H1 (cell line): ENCODE data around the gene CFAP221. TPM values are rescaled to one million over a fixed set of nuclear protein-coding genes. Genes with fewer than 3 reads are reported as not detected.

ENCODE experiments used
- CTCF ChIA-PET: fragments of 300-600 bp; sonication (Branson Sonifier 250); formaldehyde crosslinking; loops from one replicate; lab custom pipeline; 2021; ENCODE audit not compliant: partially characterized antibody; lab: Charles Lee
- POLR2A ChIA-PET: fragments of 300-600 bp; sonication (Branson Sonifier 250); formaldehyde crosslinking; loops from one replicate; lab custom pipeline; 2021; ENCODE audit warnings: inconsistent platforms; ENCODE audit not compliant: partially characterized antibody; lab: Charles Lee
- DNase-seq, 2 experiments: peaks; one replicate each; pipeline versions ENCODE4 v3.0.0 to v3.0.0-alpha.2; 2010 to 2022; ENCODE audit warnings: low spot score in 2 of 2, low read depth in 1 of 2, mixed read lengths in 1 of 2
- FAIRE-seq: peaks from 2 replicates; lab custom pipeline; 2011; peaks lifted over from hg19 to GRCh38; lab: Jason Lieb, UNC
- H2AFZ ChIP-seq: 2 replicates; pipeline ENCODE4 v1.8.1; 2012; ENCODE audit warnings: low read length, inconsistent platforms
- H2AK5ac ChIP-seq: 2 replicates; pipeline ENCODE4 v1.6.1; 2013; ENCODE audit warnings: low read depth, low read length
- H2BK120ac ChIP-seq: replicated peaks from 2 replicates; pipeline ENCODE3; 2013; ENCODE audit warnings: low read depth, low read length, inconsistent platforms
- H2BK12ac ChIP-seq: 2 replicates; pipeline ENCODE4 v1.6.1; 2013; ENCODE audit warnings: low read depth, low read length
- H2BK15ac ChIP-seq: 2 replicates; pipeline ENCODE4 v1.6.1; 2013; ENCODE audit warnings: low read length
- H2BK20ac ChIP-seq: 2 replicates; pipeline ENCODE4 v1.6.1; 2013; ENCODE audit warnings: low read length
- H2BK5ac ChIP-seq: 2 replicates; pipeline ENCODE4 v1.6.1; 2013; ENCODE audit warnings: low read depth, low read length
- H3K14ac ChIP-seq: 2 replicates; pipeline ENCODE4 v1.6.1; 2013; ENCODE audit warnings: inconsistent platforms; ENCODE audit not compliant: insufficient read length
- H3K18ac ChIP-seq: 2 replicates; pipeline ENCODE4 v1.6.1; 2013; ENCODE audit warnings: low read length; ENCODE audit errors: extremely low read depth
- H3K23ac ChIP-seq: 2 replicates; pipeline ENCODE4 v1.6.1; 2013; ENCODE audit warnings: inconsistent platforms; ENCODE audit not compliant: insufficient read length
- H3K23me2 ChIP-seq: 2 replicates; pipeline ENCODE4 v1.6.1; 2013; ENCODE audit warnings: low read depth, low read length
- H3K27ac ChIP-seq: 2 replicates; pipeline ENCODE4 v1.6.1; 2011; ENCODE audit warnings: low read depth, low read length, inconsistent platforms
- H3K27me3 ChIP-seq, 4 experiments: replicated peaks in 1 of 4; 1 replicate in 1 of 4; 2 replicates in 3 of 4; pipeline versions ENCODE4 v1.6.1 to v1.8.1; 2011 to 2013; ENCODE audit warnings: low read length in 3 of 4, mild to moderate bottlenecking in 3 of 4, inconsistent platforms in 2 of 4, mixed read lengths in 2 of 4, moderate library complexity in 1 of 4; ENCODE audit not compliant: control insufficient read depth in 3 of 4, insufficient read depth in 3 of 4; ENCODE audit errors: extremely low read depth in 1 of 4
- H3K36me3 ChIP-seq, 4 experiments: 2 replicates each; pipeline versions ENCODE4 v1.6.1 to v1.8.1; 2011 to 2013; ENCODE audit warnings: mild to moderate bottlenecking in 4 of 4, low read length in 3 of 4, moderate library complexity in 2 of 4, control low read depth in 1 of 4, inconsistent platforms in 1 of 4; ENCODE audit not compliant: insufficient read depth in 4 of 4, control insufficient read depth in 2 of 4
- H3K4ac ChIP-seq: replicated peaks from 2 replicates; pipeline ENCODE3; 2013; ENCODE audit warnings: low read length, low read depth, mixed read lengths, inconsistent platforms; ENCODE audit not compliant: insufficient read length
- H3K4me1 ChIP-seq, 4 experiments: replicated peaks in 1 of 4; 1 replicate in 1 of 4; 2 replicates in 3 of 4; pipeline versions ENCODE4 v1.6.1 to v1.8.1; 2011 to 2013; ENCODE audit warnings: low read length in 3 of 4, inconsistent platforms in 2 of 4, mixed read lengths in 1 of 4; ENCODE audit not compliant: insufficient read depth in 4 of 4, control insufficient read depth in 3 of 4
- H3K4me2 ChIP-seq, 2 experiments: 2 replicates each; pipeline versions ENCODE4 v1.6.1 to v1.8.1; 2011 to 2013; ENCODE audit warnings: low read depth in 2 of 2, low read length in 2 of 2, control low read depth in 1 of 2, inconsistent platforms in 1 of 2, mild to moderate bottlenecking in 1 of 2; ENCODE audit not compliant: insufficient read depth in 1 of 2
- H3K4me3 ChIP-seq, 4 experiments: fragments of 200-600, 300-600 bp in 1 of 4; sonication (generic), shearing (Covaris generic), sonication (Bioruptor Twin) in 1 of 4; 2 replicates each; pipeline versions ENCODE4 v1.5.1 to v1.8.1; 2011 to 2016; ENCODE audit warnings: low read length in 4 of 4, low read depth in 3 of 4, control low read depth in 2 of 4, inconsistent platforms in 2 of 4, mild to moderate bottlenecking in 2 of 4, mixed read lengths in 1 of 4, moderate library complexity in 1 of 4; ENCODE audit not compliant: insufficient read depth in 2 of 4; ENCODE audit errors: extremely low read depth in 1 of 4
- H3K56ac ChIP-seq: replicated peaks from 2 replicates; pipeline ENCODE3; 2013; ENCODE audit warnings: low read depth, mild to moderate bottlenecking, mixed read lengths, low read length, inconsistent platforms; ENCODE audit not compliant: insufficient read length
- H3K79me1 ChIP-seq: 2 replicates; pipeline ENCODE4 v1.6.1; 2013; ENCODE audit warnings: low read depth, low read length, control low read depth
- H3K79me2 ChIP-seq, 2 experiments: 2 replicates each; pipeline versions ENCODE4 v1.6.1 to v1.8.1; 2012 to 2013; ENCODE audit warnings: low read length in 2 of 2, mild to moderate bottlenecking in 2 of 2, inconsistent platforms in 1 of 2; ENCODE audit not compliant: insufficient read depth in 2 of 2, control insufficient read depth in 1 of 2
- H3K9ac ChIP-seq, 4 experiments: replicated peaks in 1 of 4; 1 replicate in 1 of 4; 2 replicates in 3 of 4; pipeline versions ENCODE4 v1.6.1 to v1.8.1; 2011 to 2013; ENCODE audit warnings: low read depth in 3 of 4, low read length in 3 of 4, control low read depth in 2 of 4, mild to moderate bottlenecking in 2 of 4, moderate library complexity in 2 of 4, inconsistent platforms in 1 of 4; ENCODE audit errors: extremely low read depth in 1 of 4
- H3K9me3 ChIP-seq, 2 experiments: 2 replicates each; pipeline versions ENCODE4 v1.6.1 to v1.8.1; 2012 to 2013; ENCODE audit warnings: mild to moderate bottlenecking in 2 of 2, moderate library complexity in 2 of 2, control low read depth in 1 of 2, inconsistent platforms in 1 of 2, low read depth in 1 of 2, low read length in 1 of 2, mixed read lengths in 1 of 2; ENCODE audit not compliant: insufficient read depth in 2 of 2
- H4K20me1 ChIP-seq, 2 experiments: replicated peaks in 1 of 2; 2 replicates each; pipeline versions ENCODE3 to v1.8.1; 2011 to 2013; ENCODE audit warnings: inconsistent platforms in 2 of 2, low read length in 2 of 2, mild to moderate bottlenecking in 1 of 2; ENCODE audit not compliant: insufficient read depth in 2 of 2, control insufficient read depth in 1 of 2
- H4K5ac ChIP-seq: 2 replicates; pipeline ENCODE4 v1.6.1; 2013; ENCODE audit warnings: low read length, low read depth, mixed read lengths, inconsistent platforms; ENCODE audit not compliant: insufficient read length
- H4K8ac ChIP-seq: 2 replicates; pipeline ENCODE4 v1.8.0; 2013; ENCODE audit warnings: mild to moderate bottlenecking, moderate library complexity, low read length, inconsistent platforms; ENCODE audit not compliant: insufficient read depth; ENCODE audit errors: extremely low read depth
- H4K91ac ChIP-seq: replicated peaks from 2 replicates; pipeline ENCODE3; 2013; ENCODE audit warnings: low read length, mixed read lengths, inconsistent platforms; ENCODE audit not compliant: insufficient read length
- SRF ChIP-seq: IDR thresholded peaks from 2 replicates; pipeline ENCODE4 v1.6.1; 2011; ENCODE audit warnings: mild to moderate bottlenecking, low read depth, low read length, moderate library complexity
- WGBS, 2 experiments: shearing (Covaris generic) in 1 of 2; methylation state at CpG; one replicate each; pipeline versions ENCODE4 v1.1.6 to v1.1.7; 2013 to 2015; ENCODE audit warnings: low lambda C conversion rate in 2 of 2, mixed read lengths in 2 of 2, inconsistent platforms in 1 of 2, low coverage in 1 of 2, missing lambda C conversion rate in 1 of 2; ENCODE audit not compliant: insufficient replicate concordance in 2 of 2, insufficient coverage in 1 of 2, insufficient read length in 1 of 2; ENCODE audit errors: extremely low coverage in 1 of 2, missing lambda C conversion rate in 1 of 2; 5-methylcytosine and 5-hydroxymethylcytosine counted together
- polyA plus RNA-seq, 7 experiments: library from polyadenylated mRNA; depleted of rRNA in 3 of 7; stranded (reverse) in 5 of 7; unstranded in 2 of 7; fragments of >200 nt in 5 of 7; fragments of 200-250 nt in 2 of 7; gene quantifications; 1 replicate in 5 of 7; 2 replicates in 1 of 7; 4 replicates in 1 of 7; pipeline versions ENCODE4 v1.2.1 to v1.2.3, GENCODE V29; 2011 to 2013; ENCODE audit warnings: missing spikeins in 2 of 7, mixed read lengths in 2 of 7
- total RNA-seq: library from RNA; stranded (reverse); fragmentation: NEBNext Ultra II Directional; extraction: Animal tissue kit (Norgen Biotek cat#: 25700); gene quantifications from 2 replicates; pipeline ENCODE4 v1.2.1, GENCODE V29; 2021

CFAP221 gene
- total and polyA plus RNA-seq, 2 of the 8 experiments (the other 6 are each of a cell fraction or from before 2014, with no cell fraction given): 0.14 to 0.71 TPM

- no peak overlapping the region for H3K27ac ChIP-seq
- peak overlapping the region; percentile 100 for H2AK5ac ChIP-seq
- DNase-seq: no peak
- WGBS, 2 experiments: 74% methylated on average over 3 of the region's 3 CpGs; no CpG with 5 or more reads in 1 of the 2 experiments
- no peaks in the 10 kb centered on the region for H3K9me3 ChIP-seq
- H2BK20ac ChIP-seq: no peak overlapping the region; the same call in 1 of the 2 replicates
- no peaks in the 10 kb centered on the region for H3K27me3 ChIP-seq
- no peak for TF ChIP-seq SRF
- H2BK12ac ChIP-seq: peak overlapping the region; percentile 98; the same call in 1 of the 2 replicates
- peak overlapping the region; percentile 92 for H4K91ac ChIP-seq
- H2BK15ac ChIP-seq: peak overlapping the region; percentile 84
- H3K4ac ChIP-seq: peak overlapping the region; percentile 98
- H2BK120ac ChIP-seq: no peak overlapping the region
- FAIRE-seq: no peak
- H3K4me3 ChIP-seq: no peak overlapping the region
- peaks cover 8 to 27% (median 12%) of the 10 kb centered on the region in 4 experiments for H3K4me1 ChIP-seq
- ChIA-PET CTCF (interaction anchor here (1.0 kb wide), 1 partner anchor 15 kb away, joined by 3 read pairs; the partner anchor contains the start of gene TMEM177), POLR2A (interaction anchor here (0.9 to 3.4 kb wide), 2 partner anchors 11 to 15 kb away, joined by 3 to 28 read pairs; partner anchors contain the start of gene TMEM177)
- H4K20me1 ChIP-seq: peaks cover 0 to 6% of the 10 kb centered on the region in 2 experiments
- peaks cover 7% of the 10 kb centered on the region for H3K23me2 ChIP-seq
- no peak overlapping the region for H3K14ac ChIP-seq
- H3K18ac ChIP-seq: no peak overlapping the region
- peak overlapping the region; percentile 95 for H3K56ac ChIP-seq
- H4K8ac ChIP-seq: no peak overlapping the region
- no peaks in the 10 kb centered on the region for H3K79me2 ChIP-seq
- H3K79me1 ChIP-seq: no peaks in the 10 kb centered on the region; the same call in 1 of the 2 replicates
- H3K4me2 ChIP-seq: no peak overlapping the region
- no peak overlapping the region for H3K23ac ChIP-seq
- peak overlapping the region; percentile 90 for H2BK5ac ChIP-seq
- no peak overlapping the region for H2AFZ ChIP-seq
- no peaks in the 10 kb centered on the region; a peak in 1 of 8 replicates for H3K36me3 ChIP-seq
- H3K9ac ChIP-seq: no peak overlapping the region; a peak in 1 of 7 replicates
- no peak overlapping the region for H4K5ac ChIP-seq
These were observed 149.3 kb downstream of the CFAP221 start for GRCh38 chr2:119693567-119693966.
